Cardiac muscle cell (in vitro differentiated cells and primary cell): ENCODE results near the gene TPMT. TPM values are rescaled to one million over a fixed set of nuclear protein-coding genes. Genes with fewer than 3 reads are reported as not detected.

Experiments
- DNase-seq, 2 donors: peaks; one replicate each; pipeline versions ENCODE4 v3.0.0 to v3.0.0-alpha.2; 2010 to 2017; ENCODE audit warnings: low read depth in 1 of 2, low spot score in 1 of 2
- H3K27ac ChIP-seq: fragments of 200-600 bp; sonication (generic); 2 replicates; pipeline ENCODE4 v1.5.1; 2016
- H3K27me3 ChIP-seq: fragments of 200-600 bp; sonication (generic); 2 replicates; pipeline ENCODE4 v1.6.0; 2016; ENCODE audit warnings: control low read depth
- H3K36me3 ChIP-seq: fragments of 200-600 bp; sonication (generic); 2 replicates; pipeline ENCODE4 v1.5.1; 2016; ENCODE audit warnings: control low read depth
- H3K4me1 ChIP-seq: fragments of 200-600 bp; sonication (generic); 2 replicates; pipeline ENCODE4 v1.8.1; 2017; ENCODE audit warnings: low read depth, mild to moderate bottlenecking, mixed run types
- H3K4me3 ChIP-seq: fragments of 200-600 bp; sonication (generic); 2 replicates; pipeline ENCODE4 v1.5.1; 2016; ENCODE audit warnings: mild to moderate bottlenecking
- H3K9me3 ChIP-seq: fragments of 200-600 bp; sonication (generic); 2 replicates; pipeline ENCODE4 v1.5.1; 2017; ENCODE audit warnings: low read depth, mild to moderate bottlenecking, control low read depth
- polyA plus RNA-seq: library from polyadenylated mRNA; unstranded; fragments of >200 nt; fragmentation: Nextera tagmentation; extraction: Ambion mirVana; gene quantifications from 2 replicates; pipeline ENCODE4 v1.2.1, GENCODE V29; 2016
- total RNA-seq: library from RNA; depleted of rRNA; stranded (reverse); fragments of >200 nt; gene quantifications from 2 replicates; pipeline ENCODE4 v1.2.3, GENCODE V29; 2016
- TF ChIP-seq, protein P1 (sequence below): IDR thresholded peaks from 2 replicates; pipeline ENCODE4 v1.5.1; 2012; ENCODE audit warnings: low read depth, mild to moderate bottlenecking, low read length

Gene TPMT
- total and polyA plus RNA-seq, 2 experiments from 2014 or later, result 9.5 to 14.0 TPM

DNA sequence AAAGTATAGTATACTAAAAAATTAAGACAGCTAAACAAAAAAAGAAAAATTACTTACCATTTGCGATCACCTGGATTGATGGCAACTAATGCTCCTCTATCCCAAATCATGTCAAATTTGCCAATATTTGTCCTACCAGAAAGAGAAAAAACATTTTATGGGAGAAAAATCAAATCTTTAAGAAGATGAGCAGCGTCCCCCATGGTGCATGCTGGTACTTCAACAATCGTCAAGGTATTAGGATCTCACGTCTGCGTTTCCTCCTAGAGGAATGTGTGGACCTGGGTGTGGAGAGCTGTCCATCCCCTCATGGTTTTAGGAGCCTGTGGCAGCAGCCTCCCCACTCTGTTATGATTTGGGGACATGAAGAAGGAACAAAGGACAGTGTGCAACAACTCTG, 16.0 kb downstream of the TPMT start:
- TF ChIP-seq, protein P1, sequence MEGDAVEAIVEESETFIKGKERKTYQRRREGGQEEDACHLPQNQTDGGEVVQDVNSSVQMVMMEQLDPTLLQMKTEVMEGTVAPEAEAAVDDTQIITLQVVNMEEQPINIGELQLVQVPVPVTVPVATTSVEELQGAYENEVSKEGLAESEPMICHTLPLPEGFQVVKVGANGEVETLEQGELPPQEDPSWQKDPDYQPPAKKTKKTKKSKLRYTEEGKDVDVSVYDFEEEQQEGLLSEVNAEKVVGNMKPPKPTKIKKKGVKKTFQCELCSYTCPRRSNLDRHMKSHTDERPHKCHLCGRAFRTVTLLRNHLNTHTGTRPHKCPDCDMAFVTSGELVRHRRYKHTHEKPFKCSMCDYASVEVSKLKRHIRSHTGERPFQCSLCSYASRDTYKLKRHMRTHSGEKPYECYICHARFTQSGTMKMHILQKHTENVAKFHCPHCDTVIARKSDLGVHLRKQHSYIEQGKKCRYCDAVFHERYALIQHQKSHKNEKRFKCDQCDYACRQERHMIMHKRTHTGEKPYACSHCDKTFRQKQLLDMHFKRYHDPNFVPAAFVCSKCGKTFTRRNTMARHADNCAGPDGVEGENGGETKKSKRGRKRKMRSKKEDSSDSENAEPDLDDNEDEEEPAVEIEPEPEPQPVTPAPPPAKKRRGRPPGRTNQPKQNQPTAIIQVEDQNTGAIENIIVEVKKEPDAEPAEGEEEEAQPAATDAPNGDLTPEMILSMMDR, result no peak
- no peak overlapping the region for H3K4me3 ChIP-seq
- H3K9me3 ChIP-seq, result no peaks in the 10 kb centered on the region
- DNase-seq, result no peak
- H3K36me3 ChIP-seq, result no peaks in the 10 kb centered on the region
- H3K27ac ChIP-seq, result no peak overlapping the region
- no peaks in the 10 kb centered on the region for H3K4me1 ChIP-seq
- H3K27me3 ChIP-seq, result no peaks in the 10 kb centered on the region

DNA sequence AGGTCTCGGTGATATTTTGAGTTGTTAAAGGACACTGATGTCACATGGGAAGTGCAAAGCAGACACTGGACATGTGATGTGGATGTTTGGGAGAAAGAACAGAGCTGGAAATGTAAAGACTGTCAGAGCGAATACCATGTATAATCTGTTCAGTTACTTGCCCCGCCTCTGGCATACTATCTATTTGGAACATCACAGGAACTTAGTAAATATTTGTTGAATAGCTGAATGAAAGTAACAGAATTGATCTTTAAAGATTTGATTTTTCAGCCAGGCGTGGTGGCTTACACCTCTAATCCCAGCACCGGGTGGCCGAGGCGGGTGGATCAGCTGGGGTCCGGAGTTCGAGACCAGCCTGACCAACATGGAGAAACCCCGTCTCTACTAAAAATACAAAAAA, 18.6 kb downstream of the TPMT start:
- DNase-seq, result no peak
- Histone ChIP-seq H3K27ac (no peak overlapping the region), H3K9me3 (no peaks in the 10 kb centered on the region), H3K4me3 (no peak overlapping the region), H3K4me1 (no peaks in the 10 kb centered on the region), H3K36me3 (peaks cover 4% of the 10 kb centered on the region), H3K27me3 (no peaks in the 10 kb centered on the region)
- TF ChIP-seq, protein P1, result no peak

DNA sequence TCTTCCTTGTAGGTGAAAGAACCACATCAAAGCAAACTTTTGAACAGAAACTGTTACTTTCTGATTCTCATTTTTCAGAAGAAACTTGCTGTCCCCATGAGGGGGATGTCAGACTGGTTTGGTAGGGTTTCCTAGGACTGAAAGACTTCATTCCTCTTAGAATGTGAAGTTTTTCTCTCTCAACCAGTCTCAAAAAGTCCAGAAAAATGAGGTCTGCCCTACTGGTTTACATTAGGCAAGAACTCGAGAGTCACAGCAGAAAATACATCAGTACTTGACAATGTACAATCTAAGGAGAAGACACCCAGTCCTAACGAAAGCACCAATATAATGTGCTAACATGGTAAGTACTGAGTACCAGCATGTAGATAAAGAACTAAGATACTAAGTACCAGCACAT, 19.7 kb downstream of the TPMT start:
- H3K4me3 ChIP-seq, result no peak overlapping the region
- TF ChIP-seq, protein P1, result no peak
- no peaks in the 10 kb centered on the region for H3K4me1 ChIP-seq
- no peak for DNase-seq
- H3K36me3 ChIP-seq, result peaks cover 10% of the 10 kb centered on the region
- no peak overlapping the region for H3K27ac ChIP-seq
- no peaks in the 10 kb centered on the region for H3K27me3 ChIP-seq
- H3K9me3 ChIP-seq, result no peaks in the 10 kb centered on the region

DNA sequence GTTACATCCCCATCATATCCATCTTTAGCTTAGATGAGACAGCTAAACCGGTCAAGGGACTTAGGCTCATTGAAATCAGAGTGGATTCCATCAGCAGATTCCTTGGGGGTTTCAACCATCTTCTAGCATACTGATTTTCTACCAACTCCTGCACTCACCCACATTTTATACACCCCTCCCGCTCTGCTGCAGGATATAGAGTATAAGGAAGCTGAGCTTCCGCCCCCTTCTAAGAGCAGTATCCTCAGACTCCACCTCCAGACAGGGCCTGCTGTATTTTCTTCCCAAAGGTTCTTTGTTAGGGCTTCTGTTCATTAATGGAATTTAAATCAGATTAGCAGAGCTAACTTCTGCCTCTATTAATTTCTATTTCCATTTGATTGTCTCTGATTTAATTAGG, 22.5 kb downstream of the TPMT start:
- TF ChIP-seq, protein P1, result no peak
- Histone ChIP-seq H3K36me3 (peaks cover 10% of the 10 kb centered on the region), H3K27me3 (no peaks in the 10 kb centered on the region), H3K4me3 (no peak overlapping the region), H3K4me1 (no peaks in the 10 kb centered on the region), H3K9me3 (no peaks in the 10 kb centered on the region), H3K27ac (no peak overlapping the region)
- no peak for DNase-seq

DNA sequence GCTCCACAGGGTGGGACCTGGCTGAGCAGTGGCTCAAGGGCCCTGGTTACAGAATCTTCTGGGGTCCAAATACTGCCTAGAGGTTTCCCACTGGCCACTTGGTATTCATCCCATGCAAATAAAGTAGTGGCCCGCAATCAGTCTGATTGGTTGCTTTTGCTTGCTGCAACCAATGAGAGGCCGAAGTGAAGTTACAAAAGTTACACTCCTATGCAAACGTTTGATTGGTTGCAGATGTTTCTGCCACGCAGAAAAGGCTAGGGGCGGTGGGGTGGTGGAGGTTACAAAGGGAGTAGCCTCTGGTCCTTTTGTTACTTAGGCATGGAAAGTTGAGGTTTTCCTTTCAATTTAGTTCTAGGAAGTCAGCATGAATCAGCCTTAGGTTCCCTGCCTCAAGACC, 28.8 kb downstream of the TPMT start:
- no peaks in the 10 kb centered on the region for H3K4me1 ChIP-seq
- TF ChIP-seq, protein P1, result no peak
- DNase-seq, result peak in 1 of 2 donors; percentile 12
- H3K9me3 ChIP-seq, result no peaks in the 10 kb centered on the region
- no peak overlapping the region for H3K27ac ChIP-seq
- H3K36me3 ChIP-seq, result peaks cover 6% of the 10 kb centered on the region
- peaks cover 5% of the 10 kb centered on the region for H3K27me3 ChIP-seq
- no peak overlapping the region for H3K4me3 ChIP-seq
